GM19438 (cell line): ENCODE results near the gene PNKD.

Experiments
- ATAC-seq: cut with Tn5 transposase; IDR thresholded peaks from one replicate; pipeline ENCODE4 v1.9.1; 2021; ENCODE audit warnings: low read depth; ENCODE audit not compliant: unreplicated experiment

Gene PNKD, protein sequence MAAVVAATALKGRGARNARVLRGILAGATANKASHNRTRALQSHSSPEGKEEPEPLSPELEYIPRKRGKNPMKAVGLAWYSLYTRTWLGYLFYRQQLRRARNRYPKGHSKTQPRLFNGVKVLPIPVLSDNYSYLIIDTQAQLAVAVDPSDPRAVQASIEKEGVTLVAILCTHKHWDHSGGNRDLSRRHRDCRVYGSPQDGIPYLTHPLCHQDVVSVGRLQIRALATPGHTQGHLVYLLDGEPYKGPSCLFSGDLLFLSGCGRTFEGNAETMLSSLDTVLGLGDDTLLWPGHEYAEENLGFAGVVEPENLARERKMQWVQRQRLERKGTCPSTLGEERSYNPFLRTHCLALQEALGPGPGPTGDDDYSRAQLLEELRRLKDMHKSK

DNA sequence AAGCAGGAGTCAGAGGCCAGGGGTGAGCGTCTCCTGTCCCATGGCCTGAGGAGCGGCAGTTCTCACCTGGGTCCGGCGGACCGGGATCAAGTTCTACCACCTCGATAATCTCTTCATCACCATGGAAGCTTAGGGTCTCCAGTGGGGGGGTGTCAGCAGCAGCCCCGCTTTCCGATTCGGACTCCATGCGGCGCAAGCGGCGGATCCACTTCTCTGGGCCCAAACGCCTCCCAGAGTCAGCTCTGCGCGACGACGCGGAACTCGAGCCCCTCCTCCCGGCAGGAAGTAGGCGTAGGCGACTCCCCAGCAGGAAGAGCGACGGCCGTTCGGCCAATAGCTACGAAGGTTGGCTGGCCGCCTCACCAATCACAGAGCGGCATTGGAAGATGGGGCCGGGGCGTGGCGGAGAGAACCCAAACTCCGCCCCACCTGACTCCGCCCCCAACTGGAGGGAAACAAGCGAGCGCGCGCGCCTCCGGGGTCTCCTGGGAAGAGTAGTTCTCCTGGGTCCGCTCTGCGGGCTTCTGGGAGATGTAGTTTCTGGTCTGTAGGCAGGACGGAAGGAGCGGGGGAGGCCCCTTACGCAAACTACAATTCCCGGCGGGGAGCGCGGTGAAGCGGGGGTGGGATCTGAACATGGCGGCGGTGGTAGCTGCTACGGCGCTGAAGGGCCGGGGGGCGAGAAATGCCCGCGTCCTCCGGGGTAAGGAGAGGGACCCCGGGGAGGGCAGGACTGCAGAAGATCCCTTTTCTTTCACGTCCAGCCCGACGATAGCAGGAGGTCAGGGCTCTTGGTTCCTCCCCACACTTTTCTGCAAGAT lies at the start of gene PNKD, which contains the start of gene AAMP:
Gene PNKD (plus strand): TSS at position 620 of the 821 bp plus-strand sequence. CDS start 17 bp downstream, at position 637.
Gene AAMP (minus strand): TSS at position 238 of the 821 bp plus-strand sequence. CDS start 51 bp downstream, at position 187.
- ATAC-seq = peak; percentile 87

DNA sequence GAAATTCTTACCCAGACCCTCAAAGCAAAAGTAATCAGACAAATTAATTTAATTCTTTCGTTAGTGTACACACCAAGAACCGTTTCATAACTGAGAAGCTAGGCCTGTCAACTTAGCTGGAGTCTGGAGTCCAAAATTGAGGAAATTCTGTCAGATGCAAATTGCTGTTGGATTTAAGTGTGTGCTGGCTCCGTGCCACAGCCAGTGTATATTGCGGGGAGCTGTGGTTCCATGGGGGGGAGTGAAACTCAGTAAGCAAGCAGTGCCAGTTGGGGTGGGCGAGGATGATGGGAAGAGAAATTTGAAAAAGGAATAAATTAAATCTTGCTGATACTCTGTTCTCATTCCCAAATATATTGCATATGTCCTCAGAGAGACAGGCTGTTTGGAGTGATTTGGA lies 49.3 kb upstream of the PNKD start:
- no peak for ATAC-seq

DNA sequence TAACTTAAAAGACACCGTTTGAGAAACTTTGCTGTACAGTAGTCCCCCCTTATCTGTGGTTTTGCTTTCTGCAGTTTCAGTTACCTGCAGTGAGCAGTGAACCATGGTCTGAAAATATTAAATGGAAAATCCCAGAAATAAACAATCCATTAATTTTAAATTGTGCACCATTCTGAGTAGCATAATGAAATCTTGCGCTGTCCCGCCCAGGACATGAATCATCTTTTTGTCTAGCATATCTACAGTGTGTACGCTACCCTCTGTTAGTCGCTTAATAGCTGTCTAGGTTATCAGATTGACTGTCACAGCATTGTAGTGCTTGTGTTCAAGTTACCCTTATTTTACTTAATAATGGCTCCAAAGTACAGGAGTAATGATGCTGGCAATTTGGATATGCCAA lies 47.3 kb upstream of the PNKD start:
- no peak for ATAC-seq

DNA sequence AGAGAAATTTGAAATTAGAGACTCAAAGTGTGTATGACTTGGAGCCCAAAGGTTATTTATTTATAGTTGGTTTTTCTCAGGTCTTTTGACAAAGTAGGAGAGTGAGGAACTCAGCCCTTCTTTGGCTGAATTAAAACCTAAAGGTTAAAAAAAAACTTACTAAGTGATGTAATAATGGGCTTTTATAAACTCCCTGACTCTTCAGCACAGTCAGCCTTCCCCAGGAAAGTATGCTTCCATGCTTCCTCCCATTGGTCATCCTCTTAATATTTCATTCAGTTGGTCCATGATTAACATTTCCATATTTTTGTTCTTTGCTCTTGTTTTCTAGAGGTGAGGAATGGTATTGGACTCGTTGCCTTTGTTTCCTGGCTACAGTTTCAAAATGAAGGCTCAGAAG lies 46.1 kb upstream of the PNKD start:
- no peak for ATAC-seq

DNA sequence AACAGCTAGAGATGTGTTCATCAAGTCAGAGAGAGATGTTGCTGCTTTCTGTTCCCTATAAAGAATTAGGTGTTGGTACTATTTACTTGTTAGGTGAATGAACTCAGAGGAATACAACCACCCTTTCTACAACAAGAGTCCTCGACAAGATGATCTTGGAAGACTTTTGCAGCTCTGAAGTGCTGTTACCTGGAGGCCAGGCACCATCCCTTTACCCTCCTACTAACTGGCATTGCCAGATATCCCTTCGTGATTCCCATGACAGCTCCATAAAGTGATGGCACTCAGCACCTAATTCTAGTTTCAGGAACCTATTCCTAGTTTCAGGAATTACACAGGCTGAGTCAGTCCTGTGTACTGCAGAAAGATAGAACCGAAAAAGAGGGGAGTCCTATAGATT lies 43.4 kb upstream of the PNKD start:
- no peak for ATAC-seq

DNA sequence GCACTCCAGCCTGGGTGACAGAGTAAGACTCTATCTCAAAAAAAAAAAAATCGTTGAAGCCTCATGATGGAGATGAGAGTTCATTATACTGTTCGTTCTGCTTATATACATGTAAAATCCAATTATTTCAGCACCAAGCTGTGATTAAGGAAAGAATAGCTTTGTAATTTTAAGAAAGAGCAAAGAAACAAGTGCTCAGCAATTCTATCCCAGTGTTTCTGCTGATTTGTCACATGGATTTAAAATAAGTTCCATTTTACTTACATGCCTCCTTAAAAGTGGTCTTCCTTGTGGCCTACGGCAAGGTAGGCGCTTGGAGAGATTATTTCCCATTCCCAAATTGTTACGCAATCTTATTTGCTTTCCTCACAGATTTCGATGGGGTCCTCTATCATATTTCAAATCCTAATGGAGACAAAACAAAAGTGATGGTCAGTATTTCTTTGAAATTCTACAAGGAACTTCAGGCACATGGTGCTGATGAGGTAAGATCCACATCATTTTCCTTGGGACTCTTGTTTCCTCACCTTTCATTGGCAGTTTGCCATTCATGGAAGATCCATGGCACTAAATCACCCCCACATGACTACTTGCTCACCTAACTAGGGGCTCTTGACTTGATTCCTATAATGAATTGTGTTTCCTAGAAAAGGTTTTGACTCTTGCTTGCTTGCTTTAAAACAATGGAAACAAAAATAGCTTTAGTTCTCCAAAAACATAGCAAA lies 41.8 kb upstream of the PNKD start:
- no peak for ATAC-seq

DNA sequence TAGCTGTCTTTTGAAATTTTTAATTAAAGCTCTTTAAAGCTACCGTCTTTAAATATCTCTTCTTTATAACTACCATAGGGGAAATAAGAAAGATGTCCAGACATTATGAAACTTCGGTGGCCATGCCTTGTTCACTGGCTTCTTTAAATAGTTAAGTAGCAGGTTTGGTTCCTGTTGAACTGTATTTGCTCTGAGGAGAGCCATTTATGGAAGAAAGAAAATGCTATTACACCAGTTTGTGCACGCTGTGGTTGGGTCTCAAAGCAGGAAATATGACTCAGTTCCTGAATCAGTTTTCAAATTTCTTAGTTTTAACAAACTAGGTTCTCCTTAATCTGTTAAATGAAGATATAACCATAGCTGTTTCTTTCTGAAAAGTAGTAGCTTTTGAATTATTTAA lies 41.1 kb upstream of the PNKD start:
- ATAC-seq = peak; percentile 80

DNA sequence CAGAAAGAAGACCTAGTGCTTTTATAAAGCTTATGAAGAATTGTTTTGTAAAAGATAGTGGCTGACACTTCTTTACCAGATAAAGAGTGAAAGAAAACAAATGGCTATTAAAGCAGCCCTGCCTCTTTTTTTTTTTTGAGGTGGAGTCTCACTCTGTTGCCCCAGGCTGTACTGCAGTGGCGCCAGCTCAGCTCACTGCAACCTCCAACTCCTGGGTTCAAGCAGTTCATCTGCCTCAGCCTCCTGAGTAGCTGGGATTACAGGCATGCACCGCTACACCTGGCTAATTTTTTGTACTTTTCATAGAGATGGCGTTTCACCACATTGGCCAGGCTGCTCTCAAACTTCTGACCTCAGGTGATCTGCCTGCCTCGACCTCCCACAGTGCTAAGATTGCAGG lies 40.5 kb upstream of the PNKD start:
- ATAC-seq = no peak

DNA sequence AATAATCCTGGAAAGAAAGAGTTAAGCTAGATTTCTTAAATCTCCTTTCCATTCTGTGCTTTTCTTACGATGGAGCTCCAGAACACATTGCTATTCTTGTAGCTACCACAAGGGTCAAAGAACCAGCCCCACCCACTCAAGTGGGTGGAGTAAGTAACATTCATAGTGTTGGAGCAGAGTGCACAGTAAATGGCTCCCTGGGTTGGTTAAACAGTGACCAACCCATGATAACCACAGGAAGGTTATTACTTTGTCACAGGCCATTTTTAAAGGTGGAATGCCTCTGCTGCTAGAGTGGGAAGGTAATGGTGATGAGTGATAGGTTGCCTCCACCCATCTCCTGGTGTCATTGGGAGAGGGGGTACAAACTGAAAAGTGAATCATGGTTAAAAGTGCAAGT lies 39.4 kb upstream of the PNKD start:
- ATAC-seq = peak; percentile 67

DNA sequence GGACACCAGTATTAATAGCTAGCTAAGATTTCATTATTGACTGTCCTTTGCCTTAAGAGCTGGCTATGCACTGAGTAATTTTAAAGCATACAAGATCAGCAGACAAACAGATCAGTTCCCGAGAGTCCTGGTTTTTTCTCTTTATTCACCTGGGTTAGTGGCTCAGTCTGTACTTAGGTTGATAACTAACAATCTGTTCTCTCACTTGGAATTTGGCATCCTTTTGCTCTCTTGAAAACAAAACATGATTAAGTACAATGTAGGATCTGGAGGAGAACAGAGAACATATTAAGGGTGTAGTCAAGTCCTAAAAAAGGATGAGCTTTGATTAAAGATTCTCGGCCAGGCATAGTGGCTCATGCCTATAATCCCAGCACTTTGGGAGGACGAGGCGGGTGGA lies 36.8 kb upstream of the PNKD start:
- ATAC-seq = no peak

DNA sequence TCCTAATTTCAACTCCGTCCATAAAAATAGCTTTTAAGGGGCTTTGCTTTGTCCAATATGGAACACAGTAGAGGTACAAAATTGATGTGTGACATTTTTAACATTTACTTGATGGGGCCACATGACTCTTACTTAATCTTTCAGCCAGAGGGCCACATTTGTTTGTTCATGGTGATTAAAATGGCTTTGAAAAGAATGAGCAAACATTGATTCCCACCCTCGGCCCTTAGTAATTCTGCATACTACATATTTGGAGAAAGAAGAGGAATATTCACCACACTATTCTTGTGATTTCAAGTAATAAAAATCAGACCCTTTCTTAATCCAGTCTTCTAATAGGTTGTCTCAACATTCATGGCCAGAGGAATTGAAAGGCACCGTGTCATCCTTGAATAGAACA lies 35.8 kb upstream of the PNKD start:
- no peak for ATAC-seq

DNA sequence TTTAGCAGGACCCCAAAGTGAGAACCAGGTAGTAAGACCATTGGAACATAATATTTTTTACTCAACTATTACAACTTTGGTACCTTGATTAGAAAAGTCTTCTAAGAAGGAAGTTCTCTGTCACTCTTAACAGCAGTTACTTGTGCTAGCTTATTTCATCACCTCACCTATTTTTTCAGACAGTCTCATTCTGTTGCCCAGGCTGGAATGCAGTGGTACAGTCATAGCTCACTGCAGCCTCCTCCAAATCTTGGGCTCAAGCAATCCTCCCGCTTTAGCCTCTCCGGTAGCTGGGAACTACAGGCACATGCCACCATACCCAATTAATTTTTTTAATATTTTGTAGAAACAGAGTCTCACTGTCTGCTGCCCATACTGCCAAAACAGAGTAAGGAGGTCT lies 35.3 kb upstream of the PNKD start:
- ATAC-seq = no peak

DNA sequence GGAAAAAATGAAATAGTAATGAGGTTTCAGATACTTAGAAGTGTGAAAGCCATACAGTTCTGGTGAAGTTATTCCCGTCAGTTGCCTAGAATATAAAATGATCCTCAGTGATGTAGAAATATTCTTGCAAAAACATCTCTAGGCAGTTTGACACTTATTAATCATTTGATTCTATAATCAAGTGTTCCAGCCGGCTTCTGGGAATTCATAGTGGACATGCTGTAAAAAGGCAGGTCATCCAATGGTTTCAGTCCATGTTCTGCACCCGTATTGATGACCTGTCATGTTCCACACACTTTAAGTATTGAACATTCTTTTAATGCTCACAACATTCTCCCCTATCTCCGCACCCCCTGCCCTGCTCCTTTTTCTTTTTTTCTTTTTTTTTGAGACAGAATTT lies 33.5 kb upstream of the PNKD start:
- no peak for ATAC-seq

DNA sequence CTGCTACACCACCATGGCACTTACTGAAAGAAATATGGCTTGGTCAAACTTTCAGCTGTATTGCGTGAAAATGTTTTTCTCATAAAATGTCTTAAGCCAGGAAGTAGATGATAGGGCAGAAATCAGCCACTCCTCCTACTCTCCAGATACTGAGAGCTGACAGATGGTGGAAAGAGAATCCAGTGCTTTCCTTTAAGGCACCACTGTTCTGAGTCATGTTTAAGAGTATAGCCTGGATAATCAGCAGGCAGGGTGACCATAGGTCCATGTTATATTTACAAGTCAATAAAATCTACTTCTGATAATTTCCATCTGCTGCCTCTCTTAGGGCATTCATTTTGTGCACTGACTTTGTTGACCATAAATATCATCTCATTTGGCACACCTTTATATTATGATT lies 31.4 kb upstream of the PNKD start:
- no peak for ATAC-seq

DNA sequence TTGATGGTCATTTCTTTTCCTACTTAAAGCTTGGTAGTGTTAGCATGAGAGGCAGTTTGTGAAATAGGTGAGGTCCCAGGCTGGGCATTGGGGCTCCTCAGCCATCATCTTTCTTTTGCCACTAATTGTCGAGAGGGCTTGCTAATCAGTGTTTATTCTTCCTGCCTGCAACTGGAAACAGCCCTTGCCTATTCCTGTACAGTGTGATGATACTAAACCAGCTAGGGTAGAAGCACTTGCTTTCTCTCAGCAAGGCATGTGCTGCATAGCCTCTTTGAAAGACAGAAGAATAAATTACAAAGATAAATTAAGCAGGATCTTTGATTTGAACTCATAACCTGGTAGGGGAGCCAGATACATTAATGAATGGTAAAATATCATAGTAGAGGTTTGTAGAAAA lies 26.1 kb upstream of the PNKD start:
- ATAC-seq = no peak

DNA sequence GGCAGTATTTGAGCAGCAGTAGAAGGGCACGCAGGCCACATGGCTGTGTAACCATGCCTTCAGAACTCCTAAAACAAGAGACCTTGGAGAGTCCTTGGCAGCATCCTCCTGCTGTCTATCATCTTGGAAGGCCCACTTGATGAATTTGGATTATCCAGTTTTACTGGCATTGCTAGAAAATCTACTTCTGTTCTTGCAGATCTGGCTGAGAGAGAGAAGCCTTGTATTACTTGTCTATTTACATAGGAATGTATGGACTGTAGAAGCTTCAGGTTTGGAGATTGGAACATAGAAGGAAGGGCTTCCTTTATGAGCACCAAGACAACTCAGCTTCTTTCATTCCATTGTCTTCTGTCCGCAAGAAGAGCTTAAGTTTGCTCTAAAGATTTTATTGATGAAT lies 25.7 kb upstream of the PNKD start:
- no peak for ATAC-seq

DNA sequence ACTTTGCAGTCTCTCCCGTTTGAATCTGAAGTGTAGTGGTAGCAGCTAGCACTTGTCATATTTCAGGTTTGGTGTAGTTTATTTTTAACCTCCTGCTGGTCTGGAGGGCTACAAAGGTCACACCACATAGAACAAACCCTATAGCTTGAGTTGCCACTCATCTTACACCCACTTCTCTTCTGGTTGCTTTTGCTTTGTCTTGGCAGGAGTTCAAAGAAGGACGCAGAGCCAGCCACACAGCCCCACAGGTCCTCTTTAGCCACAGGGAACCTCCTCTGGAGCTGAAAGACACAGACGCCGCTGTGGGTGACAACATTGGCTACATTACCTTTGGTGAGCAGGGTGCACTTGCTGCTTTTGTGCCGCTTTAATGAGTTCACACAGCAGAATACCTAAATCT lies 25.1 kb upstream of the PNKD start:
- no peak for ATAC-seq

DNA sequence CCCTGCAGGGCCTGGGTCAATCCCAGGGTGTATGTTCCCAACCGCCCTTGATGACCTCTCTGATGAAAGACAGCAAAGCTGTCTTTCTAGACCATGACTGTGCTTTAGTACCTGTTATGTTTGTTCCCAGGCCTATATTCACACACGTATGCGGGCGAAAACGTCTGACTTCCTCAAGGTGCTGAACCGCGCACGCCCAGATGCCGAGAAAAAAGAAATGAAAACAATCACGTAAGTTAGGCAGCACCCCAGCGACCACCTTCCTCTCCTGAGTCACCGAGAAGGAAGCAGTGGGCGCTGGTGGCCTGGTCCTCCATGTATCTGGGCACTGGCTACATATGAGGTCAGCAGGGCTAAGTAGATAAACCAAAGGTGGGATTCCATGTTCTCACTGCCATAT lies 20.6 kb upstream of the PNKD start:
- no peak for ATAC-seq

DNA sequence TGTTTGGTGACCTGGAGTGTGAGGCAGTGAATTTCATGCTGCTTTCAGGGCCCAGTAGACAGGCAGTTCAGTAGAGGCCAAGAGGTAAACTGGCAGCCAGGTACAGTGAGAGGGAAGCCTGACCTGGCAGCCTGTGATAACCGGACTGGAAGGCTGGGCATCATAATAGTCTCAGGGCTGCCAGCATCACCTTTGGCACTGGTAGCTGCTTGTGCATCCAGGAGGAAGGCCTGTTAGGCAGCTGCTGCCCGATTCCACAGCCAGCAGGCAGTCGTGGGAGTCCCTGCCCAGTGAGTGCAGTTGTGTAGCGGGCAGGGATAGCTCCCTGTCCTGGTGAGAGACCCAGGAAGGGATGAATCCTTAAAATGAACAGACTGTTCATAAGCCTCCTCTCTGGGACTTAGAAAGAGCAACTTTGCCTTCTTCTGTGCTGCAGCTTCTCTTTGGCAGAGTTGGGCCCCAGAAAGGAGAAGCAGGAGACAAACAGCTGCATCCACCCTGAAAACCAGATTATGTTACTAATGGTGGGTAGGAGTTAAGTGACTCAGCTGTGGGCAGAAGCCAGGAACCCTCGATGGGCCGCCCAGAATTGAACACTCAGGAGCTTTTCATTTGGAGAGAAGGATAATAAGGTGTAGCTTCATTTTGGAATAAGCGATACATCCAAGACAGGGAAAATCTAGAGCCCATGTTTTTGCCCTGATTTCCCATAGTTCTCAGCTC lies 17.6 kb upstream of the PNKD start:
- ATAC-seq = no peak

DNA sequence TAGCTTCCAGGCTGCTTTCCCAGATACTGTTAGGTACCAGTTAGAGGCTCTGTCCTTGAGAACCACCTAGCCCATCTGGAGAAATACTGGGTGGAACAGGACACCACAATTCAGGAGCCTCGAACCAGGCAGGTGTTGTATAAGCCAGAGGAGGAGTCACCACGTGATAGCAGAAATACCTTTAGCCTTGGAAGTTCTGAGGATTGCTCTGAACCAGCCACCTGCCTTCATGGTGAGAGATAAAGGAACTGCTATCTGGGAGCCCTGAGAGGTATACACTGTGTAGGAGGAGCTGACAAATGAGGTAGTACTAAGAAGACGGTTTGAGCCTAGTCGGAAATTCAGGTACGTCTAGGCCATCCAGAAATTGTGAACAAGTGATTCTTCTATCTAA lies 17.1 kb upstream of the PNKD start:
- ATAC-seq = no peak

DNA sequence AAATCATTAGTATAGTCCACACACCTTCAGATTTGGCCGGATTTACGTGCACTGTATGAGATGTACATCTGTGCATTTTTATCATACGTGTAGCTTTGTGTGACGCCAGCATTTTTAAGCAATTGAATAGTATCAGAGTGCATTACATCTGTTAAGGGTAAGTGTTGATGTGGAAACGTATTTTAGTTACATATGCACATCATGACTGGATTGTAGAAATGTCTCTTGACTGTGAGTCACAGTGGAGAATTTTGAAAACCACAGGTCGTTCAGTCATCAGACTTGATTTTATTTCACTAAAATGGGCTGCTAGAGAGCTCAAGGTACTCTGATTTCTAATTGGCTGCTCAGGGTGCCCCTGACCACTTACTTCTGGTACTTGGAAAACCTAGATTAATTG lies 14.9 kb upstream of the PNKD start:
- no peak for ATAC-seq
